Hematopoietic multipotent progenitor cell treated with erythropoietin and hydrocortisone succinate and interleukin-3 and kit ligand, for 15 days (in vitro differentiated cells): ENCODE data around the gene RIPOR1.
A peak's percentile ranks its signal among the peaks of the same experiment; 100 is the strongest.

Experiments used
- DNase-seq: peaks from one replicate; pipeline ENCODE4 v3.0.0-alpha.2; 2015; ENCODE audit warnings: low spot score

RIPOR1 gene

GRCh38 chr16:67558859-67559258 is 30.2 kb downstream of the RIPOR1 start:
- DNase-seq = no peak

- DNase-seq = no peak
Measured at GRCh38 chr16:67560827-67561342, 32.3 kb downstream of the RIPOR1 start.

DNA sequence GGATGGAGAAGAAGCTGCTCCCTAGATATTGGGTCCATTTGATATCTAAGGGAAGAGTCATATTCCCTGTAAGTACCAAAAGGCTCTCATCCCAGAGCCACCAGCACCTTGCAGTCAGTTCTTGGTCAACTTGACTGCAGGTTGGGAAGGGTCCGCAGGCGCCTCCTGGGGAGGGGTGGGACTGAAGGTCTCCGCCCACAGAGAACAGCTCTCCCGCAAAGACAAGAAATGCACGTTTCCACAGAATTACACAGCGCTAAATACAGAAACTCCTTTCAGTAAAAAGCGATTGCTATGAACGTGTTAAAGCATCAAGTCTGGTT is 32.8 kb downstream of the RIPOR1 start:
- DNase-seq = no peak

DNA sequence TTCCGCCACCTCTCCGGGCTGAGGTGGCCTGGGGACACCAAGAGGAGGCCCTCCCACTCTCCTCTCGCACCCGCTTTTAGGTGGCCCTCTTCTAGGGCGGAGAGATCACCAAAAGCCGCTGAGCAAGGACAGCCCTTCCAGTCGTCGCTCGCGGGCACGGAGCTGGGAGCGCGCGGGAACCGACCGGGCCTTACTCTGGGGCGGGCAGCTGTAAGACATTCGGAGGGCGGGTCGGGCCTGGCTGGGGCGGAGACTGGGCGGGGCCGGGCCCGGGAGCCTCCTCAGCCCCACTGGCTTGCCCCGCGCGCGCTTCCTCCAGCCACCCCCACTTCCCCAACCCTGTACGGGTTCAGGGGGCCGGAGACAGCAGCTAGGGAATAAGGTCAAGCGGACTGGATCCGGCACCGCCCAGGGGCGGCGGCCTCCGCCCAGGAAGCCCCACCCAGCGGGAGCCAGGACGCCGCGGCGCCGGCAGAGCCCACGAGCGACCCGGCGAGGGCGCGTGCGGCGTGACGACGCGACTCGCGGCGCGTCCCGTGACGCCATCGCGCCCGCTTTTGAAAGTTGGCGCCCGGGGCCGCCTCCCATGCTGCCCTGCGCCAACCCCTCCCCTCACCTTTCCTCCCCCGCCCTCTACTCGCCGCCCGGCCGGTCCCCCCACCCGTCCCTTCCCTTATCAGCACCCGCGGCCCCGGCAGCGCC is 33.3 kb downstream of the RIPOR1 start:
- peak; percentile 96 for DNase-seq

- DNase-seq = peak; percentile 88
Measured at GRCh38 chr16:67562526-67562917, 33.9 kb downstream of the RIPOR1 start, which contains the start of gene CTCF. TSS of gene CTCF (plus strand) at chr16:67562526. CDS start at chr16:67610833, 48,307 bp downstream.

DNA sequence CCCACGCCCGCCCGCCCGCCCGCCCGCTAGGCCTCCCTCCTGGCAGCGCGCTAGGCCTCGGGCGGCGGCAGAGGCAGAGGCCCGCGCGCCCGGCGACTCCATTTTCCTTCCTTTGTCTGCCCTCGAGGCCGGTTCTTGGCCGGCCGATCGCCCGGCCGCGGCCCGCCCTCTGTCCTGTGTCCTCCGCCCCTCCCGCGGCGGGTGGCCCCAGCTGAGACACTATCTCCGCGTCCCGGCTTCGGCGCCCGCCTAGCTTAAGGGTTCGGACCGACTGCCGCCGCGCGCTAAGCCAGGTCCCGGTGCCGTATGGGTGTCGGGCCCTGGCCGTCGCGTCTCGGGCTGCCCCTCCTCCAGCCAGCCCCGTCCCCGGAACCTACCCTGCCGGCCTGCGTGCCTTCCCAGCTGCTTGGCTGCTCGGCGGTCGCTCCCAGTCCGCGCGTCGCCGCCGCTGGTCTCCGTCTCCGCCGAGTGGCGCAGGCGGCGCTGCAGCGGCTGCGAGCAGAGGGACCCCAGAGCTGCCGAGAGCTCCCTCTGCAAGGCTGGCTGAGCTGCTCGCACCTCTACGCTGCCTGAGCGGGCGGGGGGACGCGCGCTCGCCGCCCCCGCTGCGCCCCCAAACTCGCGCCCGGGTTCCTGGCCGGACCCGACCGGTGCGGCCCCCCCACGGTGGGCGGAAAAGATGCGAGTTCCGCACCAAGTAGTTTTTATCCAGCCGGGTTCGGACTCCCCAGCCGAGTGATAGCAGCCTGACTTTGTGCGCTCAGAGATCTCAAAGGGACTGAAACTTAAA is 34.5 kb downstream of the RIPOR1 start:
- peak; percentile 67 for DNase-seq

DNA sequence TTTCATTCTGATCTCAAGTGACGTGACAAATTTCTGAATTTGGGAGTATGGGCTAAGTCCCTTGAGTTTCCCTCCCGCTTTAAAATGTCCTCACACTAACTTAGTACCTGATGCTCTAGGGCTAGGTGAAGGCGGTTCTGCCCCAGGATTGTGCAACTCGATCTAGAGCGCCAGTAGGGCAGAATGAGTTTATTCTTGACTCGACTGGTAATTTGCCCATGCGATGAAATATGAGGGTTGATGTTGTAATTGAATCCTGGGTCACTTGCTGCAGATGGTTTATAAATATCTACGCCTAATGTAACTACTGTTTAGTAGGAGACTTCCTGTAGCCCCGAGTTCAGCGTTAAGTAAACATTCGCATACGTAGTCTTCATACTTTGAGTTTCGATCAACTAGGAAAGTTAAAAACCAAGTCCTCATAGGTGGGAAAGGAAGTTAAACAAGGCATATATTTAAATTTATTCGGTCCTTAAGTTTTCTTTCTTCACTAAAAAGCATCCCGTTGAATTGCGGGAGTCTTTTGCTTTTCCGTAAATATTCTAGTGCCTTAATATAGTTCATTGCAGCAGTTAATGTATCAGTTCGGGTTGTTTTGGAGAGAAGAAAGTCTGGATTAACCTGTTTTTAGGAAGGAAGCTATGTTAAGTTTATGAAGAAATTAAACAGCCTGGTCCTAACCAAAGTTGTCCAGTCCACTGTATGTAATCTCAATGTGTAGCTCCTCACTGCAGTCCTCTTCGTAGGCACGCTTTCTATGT is 35.3 kb downstream of the RIPOR1 start:
- DNase-seq = peak; percentile 57

DNA sequence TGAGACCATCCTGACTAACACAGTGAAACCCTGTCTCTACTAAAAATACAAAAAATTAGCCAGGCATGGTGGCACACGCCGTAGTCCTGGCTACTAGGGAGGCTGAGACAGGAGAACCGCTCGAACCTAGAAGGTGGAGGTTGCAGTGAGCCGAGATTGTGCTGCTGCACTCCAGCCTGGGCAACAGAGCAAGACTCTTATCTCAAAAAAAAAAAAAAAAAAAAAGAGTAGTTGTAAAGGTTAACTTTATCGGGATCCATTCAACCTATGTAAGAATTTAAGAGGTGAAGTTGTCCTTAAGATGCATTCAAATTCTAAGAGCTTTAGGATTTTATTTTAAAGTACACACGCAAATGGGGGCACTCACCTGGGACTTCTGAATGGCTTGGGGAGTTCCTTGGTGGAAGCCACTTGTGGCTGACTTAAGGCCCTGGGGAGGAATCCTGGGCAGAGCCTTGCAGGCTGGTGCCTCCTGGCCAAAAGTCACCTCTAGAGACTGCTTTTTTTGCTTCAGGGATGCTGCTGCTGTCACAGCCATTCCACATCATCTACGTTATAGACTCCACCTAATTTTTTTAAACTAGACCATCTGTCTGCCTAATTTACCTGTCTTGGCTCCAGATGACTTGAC is 37.0 kb downstream of the RIPOR1 start:
- no peak for DNase-seq

DNA sequence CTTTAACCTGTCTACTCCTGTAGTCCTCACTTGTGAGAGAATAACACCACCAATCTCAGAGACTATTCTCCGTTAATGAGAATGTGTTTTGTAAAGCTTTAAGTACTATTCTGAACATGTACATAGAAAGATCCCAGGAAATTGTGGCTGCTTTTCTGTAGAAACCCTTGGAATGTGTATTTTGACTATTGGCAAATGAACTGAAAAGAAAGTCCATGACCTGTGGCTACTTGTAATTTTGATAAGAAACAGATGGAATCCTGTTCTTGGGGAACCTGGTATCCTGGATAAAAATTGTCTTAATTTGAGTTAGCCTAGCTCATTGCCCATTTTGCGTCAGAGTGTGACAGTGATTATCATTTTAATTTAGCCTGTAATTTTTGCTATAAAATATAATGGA is 42.8 kb downstream of the RIPOR1 start:
- no peak for DNase-seq

- DNase-seq = no peak
Measured at GRCh38 chr16:67571981-67572431, 43.4 kb downstream of the RIPOR1 start.

DNA sequence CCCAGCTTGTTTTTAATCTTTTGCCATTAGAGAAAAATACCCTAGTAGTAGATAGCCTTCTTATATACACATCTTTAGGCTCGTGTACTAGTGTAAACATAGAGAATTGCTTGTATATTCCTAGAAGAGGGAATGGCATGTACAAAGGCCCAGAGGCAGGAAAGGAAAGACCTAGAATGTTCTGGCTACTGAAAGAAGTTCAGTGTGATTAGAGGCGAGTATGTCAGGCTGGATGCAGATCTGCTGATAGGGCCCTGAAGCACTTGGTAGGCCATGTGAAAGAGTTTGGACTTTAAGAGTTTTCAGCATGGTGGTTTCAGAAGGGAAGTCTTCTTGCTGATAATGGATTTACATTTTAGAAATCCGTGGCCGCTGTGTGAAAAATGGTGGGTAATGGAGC is 51.1 kb downstream of the RIPOR1 start:
- no peak for DNase-seq

- no peak for DNase-seq
Measured at GRCh38 chr16:67580202-67580601, 51.6 kb downstream of the RIPOR1 start.

DNA sequence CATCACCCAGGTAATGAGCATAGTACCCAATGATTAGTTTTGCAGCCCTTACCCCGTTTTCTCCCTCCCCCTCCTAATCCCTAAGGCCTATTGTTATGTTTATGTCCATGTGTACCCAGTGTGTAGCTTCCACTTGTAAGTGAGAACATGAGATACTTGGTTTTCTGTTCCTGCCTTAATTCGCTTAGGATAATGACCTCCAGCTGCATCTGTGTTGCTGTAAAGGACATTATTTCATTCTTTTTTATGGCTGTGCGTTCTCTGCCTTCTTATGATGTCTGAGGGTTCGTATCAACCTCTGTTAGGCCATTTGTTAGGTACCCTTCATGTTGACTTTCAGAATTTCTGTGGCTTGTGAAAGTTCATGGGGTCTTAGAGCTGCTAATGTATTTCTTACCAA is 64.7 kb downstream of the RIPOR1 start:
- no peak for DNase-seq

DNA sequence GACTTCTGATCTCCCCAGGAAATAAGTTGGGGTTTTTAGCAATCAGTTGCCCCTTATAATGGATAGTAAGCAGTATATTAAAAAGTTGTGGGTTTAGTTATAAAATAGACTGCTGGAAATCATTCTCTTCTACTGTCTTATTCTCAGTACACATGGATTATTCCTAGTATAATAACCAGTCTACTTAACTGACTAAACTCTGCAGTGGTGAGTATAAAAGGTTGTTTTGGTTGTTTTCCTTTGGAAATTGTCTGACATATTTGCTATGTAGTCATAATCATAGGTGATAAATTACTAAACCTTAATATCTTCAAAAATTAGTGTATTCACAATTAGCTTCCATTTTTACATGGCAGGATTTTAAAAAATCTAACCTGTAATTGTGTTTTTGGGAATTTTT is 65.1 kb downstream of the RIPOR1 start:
- DNase-seq = no peak

DNA sequence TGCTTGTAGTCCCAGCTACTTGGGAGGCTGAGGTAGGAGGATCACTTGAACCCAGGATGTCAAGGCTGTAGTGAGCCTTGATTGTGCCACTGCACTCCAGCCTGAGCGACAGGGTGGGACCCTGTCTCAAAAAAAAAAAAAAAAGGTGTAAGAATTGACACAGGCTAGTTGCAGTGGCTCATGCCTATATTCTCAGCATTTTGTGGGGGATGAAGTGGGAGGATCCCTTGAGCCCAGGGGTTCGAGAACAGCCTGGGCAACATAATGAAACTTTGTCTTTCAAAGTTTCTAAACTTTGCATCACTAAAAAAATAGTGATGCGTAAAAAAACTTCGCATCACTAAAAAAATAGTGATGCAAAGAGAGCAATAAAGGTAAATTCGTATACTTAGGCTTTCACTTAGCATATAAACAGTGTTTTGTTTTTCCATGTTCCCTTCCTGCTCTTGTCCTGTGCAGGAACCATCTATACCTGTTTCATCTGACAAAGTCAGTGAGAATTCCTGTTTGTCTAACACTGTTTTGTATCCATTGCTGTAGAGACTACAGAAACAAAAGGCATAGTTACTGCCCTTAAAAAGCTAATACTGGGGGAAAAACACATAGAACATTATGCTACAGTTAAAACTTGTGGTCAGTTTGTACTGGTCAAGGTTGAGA is 65.8 kb downstream of the RIPOR1 start:
- no peak for DNase-seq

- no peak for DNase-seq
Measured at GRCh38 chr16:67594956-67595355, 66.3 kb downstream of the RIPOR1 start.
